NOMO-1 (cell line): ENCODE results near the gene KCNK1.
"Not testable (repeated sequence)": the region's sequence is repeated elsewhere in the genome, so short reads cannot be mapped to it uniquely, and the experiment has no call there.

Experiments used
- DNase-seq, 2 experiments: peaks; one replicate each; lab custom pipeline; 2025; ENCODE audit not compliant: unreplicated experiment in 2 of 2; lab: John Stamatoyannopoulos, UW

The KCNK1 gene

DNA sequence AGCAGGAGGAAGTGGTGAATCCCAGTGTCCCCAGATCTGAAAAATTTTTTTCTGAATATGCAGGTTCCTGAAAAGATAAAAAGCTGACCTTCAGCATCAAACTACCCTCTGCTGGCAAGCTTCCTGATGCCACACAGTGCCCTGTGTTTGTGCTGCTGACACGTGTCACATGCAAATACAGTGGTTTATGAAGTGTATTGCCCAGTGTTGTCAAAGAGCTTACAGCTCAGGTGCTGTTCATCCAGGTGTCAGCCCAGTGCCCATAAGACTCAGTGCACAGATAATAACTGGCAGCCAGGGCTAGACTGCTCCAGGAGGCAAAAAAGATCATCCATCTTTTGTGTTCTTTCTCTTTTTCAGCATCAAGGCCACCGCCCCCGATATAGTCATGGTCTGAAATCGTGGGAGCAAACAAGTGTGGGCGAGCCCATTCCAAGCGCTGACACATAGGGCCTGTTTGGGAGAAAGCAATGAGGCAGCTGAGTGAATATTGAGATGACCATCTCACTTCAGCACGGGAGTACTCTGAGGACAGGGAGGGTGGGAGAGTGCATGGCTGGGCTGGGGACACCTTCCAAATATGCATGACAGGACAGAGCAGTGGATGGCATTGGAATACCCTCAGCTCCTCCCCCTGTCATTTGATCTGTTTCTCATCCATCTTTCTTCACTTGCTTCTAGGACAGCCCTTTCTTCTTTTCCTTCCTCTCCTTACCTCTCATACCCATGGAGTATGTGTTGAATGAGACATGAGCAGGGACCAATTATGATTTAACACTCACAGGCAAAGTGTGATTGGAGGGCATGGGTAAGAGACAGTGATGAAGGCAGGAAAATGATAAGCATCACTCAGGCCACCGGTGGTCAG lies 6.4 kb upstream of the KCNK1 start:
- no peak for DNase-seq

GRCh38 chr1:233608988-233609387 lies 4.9 kb upstream of the KCNK1 start:
- DNase-seq: no peak

GRCh38 chr1:233609926-233610325 lies 4.0 kb upstream of the KCNK1 start:
- DNase-seq: no peak

GRCh38 chr1:233610628-233611027 lies 3.3 kb upstream of the KCNK1 start:
- no peak for DNase-seq

GRCh38 chr1:233611363-233611762 lies 2.5 kb upstream of the KCNK1 start:
- not testable (repeated sequence) for DNase-seq

- DNase-seq: no peak
These were observed 352 bp downstream of the KCNK1 start for GRCh38 chr1:233614173-233614742.

DNA sequence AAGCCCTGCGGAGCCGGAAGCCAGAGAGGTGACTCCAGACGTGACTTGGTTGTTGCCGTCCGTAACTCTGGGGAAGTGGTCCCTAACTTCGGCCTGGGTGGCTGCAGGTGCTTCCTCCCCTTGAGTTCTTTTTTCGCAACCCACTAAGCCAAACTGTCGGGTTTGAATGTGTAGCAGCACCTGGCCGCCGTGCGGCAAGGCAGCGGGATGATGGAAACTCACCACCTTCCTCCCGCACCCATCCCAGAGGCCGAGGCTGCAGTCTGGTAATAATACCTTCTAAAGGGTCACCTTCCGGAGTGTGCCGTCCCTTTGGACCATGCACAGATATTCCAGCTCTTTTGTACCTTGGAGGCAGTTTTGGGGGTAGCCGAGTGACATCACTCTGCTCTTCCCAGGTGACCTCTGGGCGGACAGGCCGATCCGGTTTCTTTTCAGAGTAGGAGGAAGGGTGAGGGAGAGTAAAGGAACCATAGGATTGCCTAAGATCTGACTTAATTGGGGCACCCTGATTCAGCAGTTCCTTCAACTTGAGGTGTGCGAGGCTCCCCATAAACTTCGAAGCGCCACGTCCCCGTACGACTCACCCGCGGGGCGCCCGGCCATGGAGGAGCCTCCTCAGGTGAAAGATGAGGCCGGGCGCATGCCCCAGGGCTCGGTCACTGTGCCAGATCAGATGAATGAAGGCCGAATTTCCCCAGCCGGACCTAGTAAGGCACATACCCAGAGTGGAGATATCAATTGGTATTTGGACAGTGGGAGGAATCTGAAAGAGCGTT lies 1.0 kb downstream of the KCNK1 start:
- DNase-seq: no peak

GRCh38 chr1:233615571-233615970 lies 1.7 kb downstream of the KCNK1 start:
- no peak for DNase-seq

DNA sequence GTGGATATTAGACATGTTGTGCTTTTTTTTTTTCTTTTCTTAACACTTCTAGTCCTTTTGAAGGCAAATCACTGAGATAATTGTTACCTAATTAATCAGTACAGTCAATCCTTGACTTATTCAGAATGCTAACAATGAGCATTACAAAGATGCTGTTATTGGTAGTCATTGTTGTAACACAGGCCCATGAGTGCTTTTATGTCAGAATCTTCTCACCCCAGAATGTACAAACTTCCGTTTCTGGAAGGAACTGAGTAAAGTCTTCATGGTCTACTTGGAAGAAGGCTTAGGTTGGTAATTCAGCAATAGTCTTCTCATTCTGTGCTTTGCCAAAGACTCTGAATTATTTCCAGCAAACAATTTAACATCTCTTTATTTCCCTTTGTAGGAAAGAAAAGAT lies 3.1 kb downstream of the KCNK1 start:
- DNase-seq: no peak

GRCh38 chr1:233619414-233619813 lies 5.5 kb downstream of the KCNK1 start:
- DNase-seq: not testable (repeated sequence)

DNA sequence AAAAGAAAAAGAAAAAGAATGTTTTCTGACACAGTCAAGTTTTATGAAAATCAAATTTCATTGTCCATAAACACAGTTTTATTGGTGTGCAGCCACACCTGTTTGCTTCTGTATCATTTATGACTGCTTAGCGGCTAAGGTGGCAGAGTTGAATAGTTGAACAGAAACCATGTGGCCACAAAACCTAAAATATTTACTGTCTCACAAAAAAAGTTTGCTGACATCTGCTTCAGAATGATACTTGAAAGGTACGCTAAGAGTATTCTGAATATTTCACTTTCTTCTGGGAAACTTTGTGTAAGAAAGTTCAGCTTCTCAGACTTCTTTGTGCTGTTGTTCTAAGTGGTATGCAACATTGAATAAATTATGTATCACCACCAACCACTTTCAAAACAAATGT lies 6.2 kb downstream of the KCNK1 start:
- DNase-seq: no peak

DNA sequence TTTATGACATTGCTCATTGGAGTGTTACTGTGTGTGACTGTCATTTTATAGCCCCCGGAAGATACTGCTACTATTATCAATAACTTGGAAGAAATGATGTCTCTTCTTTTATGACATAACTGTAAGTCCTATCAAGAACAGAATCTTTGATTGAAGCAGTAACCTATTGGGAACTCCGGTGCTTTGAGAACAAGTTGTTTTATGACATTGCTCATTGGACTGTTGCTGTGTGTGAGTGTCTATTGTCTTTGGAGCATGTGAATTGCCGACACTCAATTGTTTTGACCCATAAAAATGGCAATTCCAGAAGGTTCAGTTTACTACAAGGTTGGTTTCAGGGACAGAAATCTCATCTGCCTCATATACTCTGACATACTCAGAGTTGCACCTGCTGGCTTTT lies 8.0 kb downstream of the KCNK1 start:
- DNase-seq: no peak

DNA sequence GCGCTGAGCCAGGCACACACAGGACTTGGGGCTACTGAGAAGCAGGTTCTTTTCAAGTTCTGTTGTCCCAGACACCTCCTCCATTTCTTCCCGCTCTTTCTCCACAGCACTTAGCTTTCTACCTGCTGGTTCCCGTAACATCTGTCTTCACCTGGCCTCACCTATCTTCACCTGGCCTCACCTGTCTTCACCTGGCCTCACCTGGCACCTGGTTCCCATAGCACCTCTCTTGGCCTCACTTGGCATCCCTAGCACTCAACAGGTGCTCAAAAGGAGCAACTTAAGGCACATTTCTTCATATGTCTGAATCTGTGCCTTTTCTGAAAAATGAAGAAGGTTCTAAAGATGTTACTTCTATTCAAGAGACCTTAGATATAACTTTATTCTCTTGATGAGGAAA lies 10.4 kb downstream of the KCNK1 start:
- DNase-seq: no peak

DNA sequence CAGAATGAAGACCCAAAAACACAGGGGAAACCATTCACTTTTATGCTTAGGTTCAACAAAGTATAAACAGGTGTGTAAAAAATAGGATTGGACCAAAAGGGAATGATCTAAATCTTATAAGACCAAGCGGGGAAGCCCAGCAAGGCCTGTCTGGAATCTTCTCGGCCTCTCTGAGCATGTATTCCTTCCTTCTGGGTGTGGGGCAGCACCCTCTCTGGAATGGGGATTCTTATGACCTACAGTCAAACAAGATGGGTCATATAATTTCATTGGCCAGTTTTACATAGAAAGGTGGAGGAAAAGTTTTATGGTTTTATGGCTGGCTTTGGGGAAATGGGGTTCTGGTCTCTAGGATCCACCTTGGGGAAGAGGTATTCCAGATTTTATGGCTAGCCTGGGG lies 11.2 kb downstream of the KCNK1 start:
- no peak for DNase-seq

DNA sequence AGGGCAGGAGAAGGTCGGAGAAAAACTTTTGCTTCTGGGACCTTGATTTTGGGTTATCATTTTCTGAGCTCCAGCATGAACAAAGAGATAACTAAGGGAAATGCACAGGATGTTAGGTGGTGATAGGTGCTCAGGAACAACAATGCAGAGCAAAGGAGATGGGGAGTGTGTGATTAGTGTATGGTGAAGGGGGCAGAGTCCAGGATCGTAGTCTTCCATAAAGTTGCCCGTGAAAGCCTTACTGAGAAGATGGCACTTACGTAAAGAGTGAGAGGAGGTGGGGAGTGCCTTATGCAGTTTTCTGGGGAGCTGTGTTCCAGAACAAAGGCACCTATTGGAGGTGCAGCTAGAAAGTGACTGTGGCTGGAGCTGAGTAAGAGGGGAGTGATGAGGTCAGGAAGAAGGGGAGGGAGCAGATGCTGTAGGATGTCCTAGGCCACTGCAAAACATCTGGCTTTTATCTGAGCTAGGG lies 11.6 kb downstream of the KCNK1 start:
- DNase-seq: no peak

DNA sequence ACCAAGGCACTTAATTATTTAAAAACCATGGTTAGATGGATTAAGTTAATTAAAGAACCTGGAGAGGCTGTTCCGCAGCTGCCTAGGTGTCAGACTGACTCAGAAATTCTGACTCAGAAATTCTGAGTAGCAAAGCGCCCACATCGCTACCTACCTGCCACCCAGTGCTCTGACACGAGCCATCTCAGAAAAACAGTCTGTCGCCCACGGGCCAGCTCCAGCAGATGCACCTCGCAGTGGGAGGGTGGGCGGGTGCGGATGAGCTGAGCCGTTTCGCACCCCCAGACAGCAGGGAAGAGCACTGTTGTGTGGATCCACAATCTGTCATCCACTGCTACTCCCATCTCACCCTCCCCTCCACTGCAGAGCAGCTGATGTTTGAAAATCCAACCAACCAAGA lies 13.5 kb downstream of the KCNK1 start:
- DNase-seq: no peak

DNA sequence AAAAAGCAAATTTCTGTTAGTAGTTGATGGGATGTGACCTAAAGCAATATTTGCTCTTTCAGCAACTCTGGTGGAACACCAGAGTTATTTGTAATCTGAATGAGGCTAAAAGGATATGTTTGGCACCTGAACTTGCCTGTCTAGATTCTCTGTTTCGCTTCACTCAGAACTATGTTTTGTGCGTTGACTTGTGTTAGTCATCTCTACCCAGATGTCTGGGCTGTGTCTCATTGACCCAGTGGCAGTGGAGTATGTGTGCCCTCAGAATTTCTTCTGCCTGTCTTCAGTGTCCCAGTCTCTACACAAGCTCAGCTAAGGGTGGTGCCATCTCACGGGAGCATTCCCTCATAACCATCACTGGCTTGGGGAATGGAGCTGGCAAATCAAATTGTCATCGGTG lies 13.9 kb downstream of the KCNK1 start:
- DNase-seq: no peak

DNA sequence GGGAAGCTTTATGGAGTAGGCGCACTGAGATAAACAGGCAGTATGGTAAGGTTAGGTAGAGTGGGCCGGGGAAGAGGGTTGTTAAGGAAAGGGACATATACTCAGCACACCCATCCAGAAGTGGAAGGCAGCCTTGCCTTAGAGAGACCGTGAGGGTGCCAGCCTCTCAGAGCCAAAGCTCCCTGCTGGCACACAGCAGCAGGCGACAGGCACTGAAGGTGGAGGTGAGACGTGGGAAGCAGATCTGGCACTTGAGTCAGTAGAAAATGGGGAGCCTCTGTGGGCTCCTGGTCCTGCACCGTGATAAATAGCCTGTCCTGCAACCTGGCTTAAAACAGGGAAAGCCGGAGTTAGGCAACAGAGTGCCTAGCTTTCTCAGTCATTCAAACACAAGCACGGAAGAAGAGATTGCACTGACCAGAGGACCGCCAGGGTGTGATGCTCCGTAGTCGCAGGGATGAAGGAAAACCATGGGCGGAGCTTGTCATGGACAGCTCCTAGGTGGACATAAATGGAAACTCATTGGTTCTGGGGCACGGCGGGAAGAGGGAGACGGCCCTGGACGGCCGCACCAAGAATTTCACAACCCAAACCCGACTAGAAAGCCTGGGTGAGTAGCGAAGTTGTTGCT lies 15.5 kb downstream of the KCNK1 start:
- DNase-seq: no peak

DNA sequence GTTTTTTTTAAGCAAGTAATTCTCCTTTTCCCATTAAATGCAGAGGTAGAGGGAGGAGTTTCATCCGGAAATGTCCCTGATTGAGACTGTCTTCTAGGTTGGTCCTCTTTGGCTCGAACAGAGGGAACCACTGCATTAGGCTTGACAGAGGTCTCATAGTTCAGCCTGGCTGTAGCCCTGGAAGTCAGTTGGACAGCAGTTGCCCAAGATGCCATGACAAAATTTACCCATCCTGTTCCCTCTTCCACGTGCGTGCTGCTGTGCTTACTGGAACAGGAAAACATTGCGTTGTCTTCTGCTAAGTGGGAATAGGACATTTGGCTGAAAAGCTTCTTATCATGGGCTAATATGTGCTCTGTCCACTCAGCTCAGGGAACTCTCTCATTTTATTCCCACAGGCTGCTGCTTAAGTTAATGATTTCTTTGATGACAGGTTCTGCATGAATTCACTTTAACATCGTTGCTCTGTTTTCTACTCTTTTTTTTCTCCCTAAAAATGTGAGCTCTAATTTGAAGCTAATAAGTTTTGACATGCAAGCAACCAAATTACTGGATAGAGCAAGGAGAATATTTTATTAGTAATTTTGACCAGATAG lies 18.0 kb downstream of the KCNK1 start:
- no peak for DNase-seq

- DNase-seq: no peak
These were observed 18.5 kb downstream of the KCNK1 start for GRCh38 chr1:233632436-233632835.
